Stimulated activated naive CD8-positive, alpha-beta T cell treated with anti-CD3 and anti-CD28 coated beads, Interleukin-15, amount 100 ng/mL, for 72 hours (primary cell): ENCODE data around the gene CRIP2.

Experiments
- ATAC-seq: fragments of 150-1000 bp; cut with Tn5 transposase; 2 replicates; pipeline ENCODE4 v1.10.0; 2021; ENCODE audit warnings: mild to moderate bottlenecking, moderate library complexity
- DNase-seq, 2 donors: peaks; one replicate each; pipeline ENCODE4 v3.0.0; 2021 to 2022
- H3K27ac Mint-ChIP-seq, 2 donors: one replicate each; pipeline ENCODE4 v1.8.0; 2022; ENCODE audit warnings: mild to moderate bottlenecking in 2 of 2, mixed read lengths in 2 of 2, moderate library complexity in 2 of 2
- H3K27me3 Mint-ChIP-seq: one replicate; pipeline ENCODE4 v1.8.0; 2022; ENCODE audit warnings: mixed read lengths
- H3K4me1 Mint-ChIP-seq: one replicate; pipeline ENCODE4 v1.8.0; 2022; ENCODE audit warnings: mild to moderate bottlenecking, mixed read lengths
- H3K4me3 Mint-ChIP-seq, 2 donors: one replicate each; pipeline ENCODE4 v1.8.0; 2022; ENCODE audit warnings: mild to moderate bottlenecking in 2 of 2, mixed read lengths in 2 of 2, moderate library complexity in 1 of 2
- H3K9me3 Mint-ChIP-seq, 2 donors: one replicate each; pipeline ENCODE4 v1.8.0; 2022; ENCODE audit warnings: mixed read lengths in 2 of 2

Gene CRIP2

DNA sequence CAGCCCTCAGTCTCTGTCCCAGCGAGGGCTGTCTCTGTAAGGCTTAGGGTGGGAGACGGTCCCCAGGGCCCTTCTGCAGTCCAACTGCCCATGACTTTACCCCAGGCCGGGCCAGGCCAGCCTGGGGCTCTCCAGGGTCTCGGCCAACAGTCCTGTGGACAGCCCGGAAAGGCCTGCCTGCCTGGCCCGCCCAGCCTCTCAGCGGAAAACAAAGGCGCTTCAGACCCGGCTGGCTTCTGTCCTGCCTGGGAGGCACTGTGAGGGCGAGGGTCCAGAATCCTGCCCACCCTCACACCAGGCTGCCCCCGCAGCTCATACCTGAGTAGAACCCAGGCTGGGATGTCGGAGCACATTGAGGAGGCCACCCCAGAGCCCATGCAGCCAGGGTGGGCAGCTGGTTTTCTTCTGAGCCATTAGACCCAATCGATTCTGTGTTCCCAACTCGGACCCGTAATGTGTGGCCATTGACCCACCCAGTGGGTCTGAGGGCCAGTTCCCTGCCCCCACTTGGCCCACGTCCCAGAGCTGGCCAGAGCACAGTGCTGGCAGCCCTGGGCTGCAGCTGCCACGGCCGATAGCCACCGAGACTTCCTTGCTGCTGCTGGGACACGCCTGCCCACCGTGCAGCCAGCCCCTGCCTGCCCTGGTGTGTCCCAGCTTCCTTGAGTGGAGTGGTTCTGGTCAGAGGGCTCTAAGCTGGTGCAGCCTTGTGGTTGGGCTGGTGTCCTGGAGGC is 1.6 kb downstream of the CRIP2 start:
- ATAC-seq (no peak), DNase-seq (no peak)
- peak overlapping the region in 1 of 2 donors; percentile 41 for H3K4me3 Mint-ChIP-seq
- H3K4me1 Mint-ChIP-seq, result peaks cover 58% of the 10 kb centered on the region
- H3K27me3 Mint-ChIP-seq, result peaks cover 46% of the 10 kb centered on the region
- peaks cover 0 to 4% of the 10 kb centered on the region in 2 donors for H3K9me3 Mint-ChIP-seq
- no peak overlapping the region for H3K27ac Mint-ChIP-seq

DNA sequence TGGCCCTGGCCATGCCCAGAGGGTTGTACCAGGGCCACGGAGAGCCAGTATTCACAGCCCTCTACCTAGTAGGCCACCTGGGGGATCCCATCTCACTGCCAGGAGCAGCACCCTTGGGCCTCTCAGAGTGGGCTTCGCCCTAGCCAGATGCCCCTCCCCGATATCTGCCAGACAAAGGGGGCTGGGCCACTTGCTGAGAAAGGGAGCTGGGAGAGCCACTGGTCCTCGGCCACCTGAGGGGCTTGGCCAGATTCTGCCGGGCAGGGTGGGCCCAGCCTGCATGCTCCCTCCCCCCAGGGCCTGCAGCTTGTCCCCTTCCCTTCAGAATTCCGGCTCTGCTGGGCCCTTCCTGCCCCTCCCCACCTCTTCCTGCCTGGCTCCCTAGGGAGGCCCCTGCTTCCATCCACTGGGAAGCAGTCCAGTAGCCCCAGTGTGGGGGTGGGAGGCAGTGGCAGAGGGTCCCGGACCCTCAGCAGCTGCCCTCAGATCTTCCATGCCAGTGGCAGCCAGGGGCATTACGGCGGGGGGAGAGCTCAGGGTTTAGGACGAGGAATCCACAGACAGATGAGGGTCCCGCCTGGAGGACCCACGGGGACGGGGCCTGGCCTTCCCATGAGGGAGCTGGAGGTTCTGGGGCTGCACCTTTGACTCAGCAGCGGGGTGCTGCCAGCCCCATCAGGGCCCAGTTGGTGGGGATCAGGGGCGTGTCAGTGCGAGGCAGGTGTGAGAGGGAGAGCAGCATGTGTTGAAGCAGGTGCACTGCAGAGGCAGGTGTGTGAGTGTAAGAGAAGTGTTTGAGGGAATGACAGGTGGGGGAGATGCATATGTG is 2.4 kb downstream of the CRIP2 start:
- DNase-seq (no peak), ATAC-seq (no peak)
- Mint-ChIP-seq H3K4me1 (peaks cover 65% of the 10 kb centered on the region), H3K27me3 (peaks cover 46% of the 10 kb centered on the region), H3K4me3 (peak overlapping the region in 1 of 2 donors; percentile 23), H3K9me3 (peaks cover 0 to 4% of the 10 kb centered on the region in 2 donors), H3K27ac (peak overlapping the region in 1 of 2 donors; percentile 88)

DNA sequence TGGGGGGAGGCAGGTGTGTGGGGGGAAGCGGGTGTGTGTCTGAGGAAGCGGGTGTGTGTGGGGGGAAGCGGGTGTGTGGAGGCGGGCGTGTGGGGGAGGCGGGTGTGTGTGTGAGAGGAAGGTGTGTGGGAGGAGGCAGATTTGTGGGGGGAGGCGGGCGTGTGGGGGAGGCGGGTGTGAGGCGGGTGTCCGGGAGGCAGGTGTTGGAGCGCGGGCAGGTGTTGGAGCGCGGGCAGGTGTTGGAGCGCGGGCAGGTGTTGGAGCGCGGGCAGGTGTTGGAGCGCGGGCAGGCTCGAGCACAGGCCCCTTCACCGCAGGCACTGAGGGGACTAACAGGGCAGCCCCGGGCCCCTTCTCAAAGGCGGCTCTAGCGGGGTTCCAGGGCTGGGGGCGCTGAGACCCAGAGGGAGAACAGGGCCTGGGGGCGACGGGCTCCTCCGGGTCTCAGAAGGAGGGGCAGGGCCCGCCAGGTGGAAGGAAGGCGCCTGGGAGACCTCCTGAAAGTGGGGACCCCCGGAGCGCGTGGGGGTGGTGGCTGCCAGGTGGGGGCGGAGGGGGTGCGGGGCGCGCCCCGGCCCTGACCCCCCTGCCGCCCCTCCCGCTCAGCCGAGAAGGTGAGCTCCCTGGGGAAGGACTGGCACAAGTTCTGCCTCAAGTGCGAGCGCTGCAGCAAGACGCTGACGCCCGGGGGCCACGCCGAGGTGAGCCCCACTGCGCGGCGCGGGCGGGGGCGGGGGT is 3.2 kb downstream of the CRIP2 start:
- peak overlapping the region in 1 of 2 donors; percentile 18 for H3K4me3 Mint-ChIP-seq
- no peak for DNase-seq
- peaks cover 73% of the 10 kb centered on the region for H3K4me1 Mint-ChIP-seq
- peaks cover 46% of the 10 kb centered on the region for H3K27me3 Mint-ChIP-seq
- peaks cover 0 to 4% of the 10 kb centered on the region in 2 donors for H3K9me3 Mint-ChIP-seq
- ATAC-seq, result no peak
- no peak overlapping the region for H3K27ac Mint-ChIP-seq

DNA sequence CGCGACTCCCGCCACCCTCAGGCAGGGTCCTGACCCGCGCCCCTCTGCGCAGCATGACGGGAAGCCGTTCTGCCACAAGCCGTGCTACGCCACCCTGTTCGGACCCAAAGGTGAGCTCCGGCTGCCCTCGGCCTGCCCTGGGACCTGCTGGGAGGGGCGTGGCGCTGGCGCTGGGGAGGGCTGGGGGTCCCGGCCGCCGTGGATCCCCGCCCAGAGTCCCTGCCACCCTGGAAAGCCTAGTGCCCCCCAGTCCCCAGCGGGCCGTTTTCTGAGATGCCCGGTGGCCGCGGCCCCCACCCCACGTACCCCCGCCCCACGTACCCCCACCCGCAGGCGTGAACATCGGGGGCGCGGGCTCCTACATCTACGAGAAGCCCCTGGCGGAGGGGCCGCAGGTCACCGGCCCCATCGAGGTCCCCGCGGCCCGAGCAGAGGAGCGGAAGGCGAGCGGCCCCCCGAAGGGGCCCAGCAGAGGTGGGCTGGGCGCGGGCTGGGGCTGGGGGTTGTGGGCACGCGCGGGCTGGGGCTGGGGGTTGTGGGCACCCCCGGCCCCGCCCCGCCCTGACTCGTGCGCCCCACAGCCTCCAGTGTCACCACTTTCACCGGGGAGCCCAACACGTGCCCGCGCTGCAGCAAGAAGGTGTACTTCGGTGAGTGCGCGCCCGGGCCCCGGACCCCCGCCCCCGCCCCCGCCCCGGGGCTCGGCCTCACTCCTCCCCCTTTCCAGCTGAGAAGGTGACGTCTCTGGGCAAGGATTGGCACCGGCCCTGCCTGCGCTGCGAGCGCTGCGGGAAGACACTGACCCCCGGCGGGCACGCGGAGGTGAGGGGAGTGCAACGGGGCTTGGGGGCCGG is 4.0 kb downstream of the CRIP2 start:
- peaks cover 77% of the 10 kb centered on the region for H3K4me1 Mint-ChIP-seq
- ATAC-seq (no peak), DNase-seq (no peak)
- no peak overlapping the region for H3K4me3 Mint-ChIP-seq
- peaks cover 0 to 4% of the 10 kb centered on the region in 2 donors for H3K9me3 Mint-ChIP-seq
- H3K27ac Mint-ChIP-seq, result no peak overlapping the region
- H3K27me3 Mint-ChIP-seq, result peaks cover 46% of the 10 kb centered on the region

DNA sequence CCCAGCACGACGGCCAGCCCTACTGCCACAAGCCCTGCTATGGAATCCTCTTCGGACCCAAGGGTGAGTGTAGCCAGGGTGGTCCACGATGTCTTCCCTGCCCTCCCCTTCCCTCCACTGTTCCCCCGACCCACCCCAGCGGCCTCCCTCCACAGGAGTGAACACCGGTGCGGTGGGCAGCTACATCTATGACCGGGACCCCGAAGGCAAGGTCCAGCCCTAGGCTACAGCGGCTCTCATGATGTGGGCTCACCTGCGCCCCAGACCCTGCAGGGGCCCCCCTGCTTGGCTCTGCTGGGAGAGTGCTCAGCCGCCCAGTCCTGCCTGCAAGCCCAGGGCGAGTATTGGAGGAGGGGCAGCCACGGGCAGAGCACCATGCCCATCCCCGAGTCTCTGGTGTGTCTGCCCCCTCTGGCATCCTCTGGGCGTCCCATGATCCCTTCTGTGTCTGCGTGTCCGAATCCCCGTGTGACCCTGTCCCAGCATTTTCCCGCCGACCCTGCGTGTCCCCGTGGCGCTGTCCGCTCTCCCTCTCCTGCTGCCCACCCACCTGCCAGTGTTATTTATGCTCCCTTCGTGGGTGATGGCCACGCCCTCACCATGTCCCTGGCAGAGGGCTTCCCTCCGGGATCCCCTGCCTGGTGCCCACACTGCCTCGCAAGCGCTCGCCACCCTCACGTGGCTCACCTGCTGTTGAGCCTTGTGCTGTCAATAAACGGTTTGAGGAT is 5.0 kb downstream of the CRIP2 start:
- Mint-ChIP-seq H3K9me3 (peaks cover 0 to 4% of the 10 kb centered on the region in 2 donors), H3K4me1 (peaks cover 81% of the 10 kb centered on the region), H3K4me3 (peak overlapping the region in 1 of 2 donors; percentile 44), H3K27ac (no peak overlapping the region), H3K27me3 (peaks cover 46% of the 10 kb centered on the region)
- no peak for ATAC-seq
- DNase-seq, result no peak

DNA sequence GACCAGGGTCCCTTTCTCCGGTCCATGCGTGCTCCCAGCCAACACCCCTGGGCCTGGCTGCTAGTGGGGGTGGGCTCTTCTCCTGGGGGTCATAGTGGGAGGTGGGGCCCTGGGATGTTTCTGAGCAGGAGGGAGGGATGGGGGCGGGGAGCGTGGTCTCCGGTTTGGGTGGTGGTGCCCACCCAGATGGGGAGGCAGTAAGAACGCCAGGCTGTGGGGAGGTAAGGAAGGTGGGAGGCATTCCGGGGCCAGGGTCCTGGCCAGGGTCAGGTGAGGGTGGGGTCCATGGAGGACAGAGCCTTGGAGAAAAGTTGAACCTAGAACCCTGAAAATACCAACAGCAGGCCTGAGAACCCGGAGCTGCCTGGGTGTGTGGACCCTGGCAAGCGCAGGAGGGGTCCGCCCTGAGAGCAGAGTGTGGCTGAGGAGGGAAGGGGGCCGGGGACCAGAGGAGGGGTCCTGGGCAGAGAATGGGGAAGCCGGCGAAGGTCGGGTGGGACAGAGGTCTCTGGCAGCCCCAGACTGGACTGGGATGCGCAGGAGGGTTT is 5.7 kb downstream of the CRIP2 start:
- Mint-ChIP-seq H3K27me3 (peaks cover 46% of the 10 kb centered on the region), H3K27ac (peak overlapping the region in 1 of 2 donors; percentile 65), H3K4me1 (peaks cover 88% of the 10 kb centered on the region), H3K9me3 (peaks cover 0 to 4% of the 10 kb centered on the region in 2 donors), H3K4me3 (no peak overlapping the region)
- no peak for ATAC-seq
- no peak for DNase-seq

DNA sequence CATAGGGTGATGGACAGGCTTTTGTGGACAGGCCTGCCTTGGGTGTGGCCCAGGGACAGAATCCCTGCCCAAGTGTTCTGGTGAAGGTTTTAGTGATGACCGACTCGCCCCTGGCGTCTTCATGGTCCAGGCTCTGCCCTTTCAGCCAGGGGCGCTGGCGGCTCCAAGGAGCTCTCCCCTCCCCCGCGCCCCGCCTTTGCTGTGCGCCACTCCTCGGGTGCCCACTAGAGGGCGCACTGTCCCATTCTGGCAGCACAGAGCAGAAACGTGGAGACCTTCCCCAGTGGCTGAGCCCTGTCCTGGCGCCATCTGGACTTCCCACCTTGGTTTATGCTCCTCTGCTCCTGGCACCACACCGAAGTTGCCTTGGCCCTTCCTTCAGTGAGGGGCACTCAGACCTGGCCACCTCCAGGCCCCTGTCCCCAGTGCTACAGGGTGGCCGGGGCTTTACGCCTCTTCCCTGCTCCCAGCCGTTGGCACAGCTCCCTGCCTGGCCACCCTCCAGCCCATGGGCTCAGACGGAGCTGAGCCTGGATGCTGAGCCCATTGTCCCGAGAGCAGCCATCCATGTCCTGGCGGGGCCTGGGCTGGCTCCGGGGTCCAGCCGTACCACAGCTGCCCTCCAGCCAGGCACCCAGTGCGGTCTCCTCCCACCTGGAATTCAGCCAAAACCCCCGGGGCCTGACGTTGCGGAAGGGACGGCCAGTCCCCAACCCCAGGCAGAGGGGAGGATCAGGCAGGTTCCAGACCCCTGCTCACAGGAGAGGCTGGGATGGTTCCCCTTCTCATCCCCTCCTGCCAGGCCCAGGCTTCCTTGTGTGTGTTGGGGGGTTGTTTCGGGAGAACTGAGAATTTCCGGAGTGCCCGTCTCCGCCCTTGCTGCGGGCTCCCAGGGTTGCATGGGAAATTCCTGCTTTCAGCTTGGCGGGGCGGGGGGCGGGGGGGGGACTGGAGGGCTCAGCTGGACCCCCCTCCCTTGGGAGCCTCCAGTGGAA is 6.5 kb downstream of the CRIP2 start:
- peak overlapping the region; percentile 99 to 100 for H3K27ac Mint-ChIP-seq
- H3K9me3 Mint-ChIP-seq, result peaks cover 0 to 4% of the 10 kb centered on the region in 2 donors
- H3K27me3 Mint-ChIP-seq, result peaks cover 37% of the 10 kb centered on the region
- peaks cover 88% of the 10 kb centered on the region for H3K4me1 Mint-ChIP-seq
- ATAC-seq, result peak; percentile 62
- peak; percentile 93 for DNase-seq
- H3K4me3 Mint-ChIP-seq, result peak overlapping the region; percentile 76 to 86

DNA sequence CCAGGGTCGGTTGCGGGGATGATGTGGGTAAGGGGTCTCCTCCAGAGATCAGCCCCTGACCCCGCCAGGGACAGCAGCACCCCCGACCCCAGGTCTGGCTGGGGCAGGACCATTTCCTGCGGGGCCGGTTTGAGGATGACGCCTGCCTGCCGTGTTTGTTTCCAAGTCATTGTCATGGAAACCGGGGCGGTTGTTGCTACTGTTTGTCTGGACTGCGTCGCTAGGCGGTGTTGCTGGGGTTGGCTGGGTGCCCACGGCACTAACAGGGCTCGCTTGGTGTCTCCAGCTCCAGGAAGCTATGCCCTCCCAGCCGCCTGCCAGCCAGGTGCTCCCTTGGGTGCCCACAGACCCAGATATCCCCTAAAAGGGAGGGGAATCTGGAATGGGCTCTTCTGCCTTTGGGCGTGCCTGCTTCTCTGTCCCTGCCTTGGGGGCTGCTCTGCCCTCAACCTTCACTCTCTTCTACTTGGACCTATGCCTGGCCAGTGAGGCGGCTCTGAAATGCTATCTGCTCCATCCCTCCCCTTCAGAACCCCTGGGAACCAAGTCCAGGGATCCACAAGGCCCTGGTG is 7.4 kb downstream of the CRIP2 start:
- H3K4me3 Mint-ChIP-seq, result peak overlapping the region; percentile 76 to 82
- H3K4me1 Mint-ChIP-seq, result peaks cover 88% of the 10 kb centered on the region
- peaks cover 34% of the 10 kb centered on the region for H3K27me3 Mint-ChIP-seq
- peak overlapping the region; percentile 99 to 100 for H3K27ac Mint-ChIP-seq
- peaks cover 0 to 4% of the 10 kb centered on the region in 2 donors for H3K9me3 Mint-ChIP-seq
- DNase-seq, result peak; percentile 87 to 96
- peak; percentile 75 for ATAC-seq

DNA sequence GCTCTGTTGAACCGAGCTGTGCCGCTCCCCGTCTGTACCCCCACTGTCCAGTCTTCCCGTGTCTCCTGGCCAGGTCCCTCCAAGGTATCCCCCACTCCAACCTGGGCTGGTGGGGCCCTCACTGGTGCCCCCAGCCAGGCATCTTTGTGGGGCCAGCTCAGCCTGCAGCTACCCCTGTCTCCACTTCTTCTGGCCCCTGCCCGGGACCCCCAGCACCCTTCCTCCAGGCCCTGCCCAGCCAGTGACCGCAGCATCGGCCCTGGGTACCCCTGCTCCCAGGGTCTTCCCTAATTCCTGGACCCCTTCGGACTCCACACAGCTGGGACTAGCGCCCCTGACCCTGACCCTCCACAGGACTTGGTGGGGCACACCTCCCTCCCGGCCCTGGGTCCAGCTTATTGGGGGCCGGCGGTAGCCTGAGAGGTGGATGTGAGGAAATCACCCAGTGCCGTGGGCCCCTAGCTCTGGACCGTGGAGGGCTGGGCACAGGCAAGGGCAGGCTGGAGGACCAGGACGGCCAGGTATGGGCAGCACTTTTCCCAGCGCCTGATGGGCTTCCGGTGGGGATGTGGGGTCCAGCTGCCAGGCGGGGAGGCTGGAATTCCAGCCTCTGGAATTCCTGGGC is 8.0 kb downstream of the CRIP2 start:
- peak overlapping the region; percentile 76 to 82 for H3K4me3 Mint-ChIP-seq
- DNase-seq, result no peak
- peak overlapping the region; percentile 93 to 100 for H3K27ac Mint-ChIP-seq
- peaks cover 29% of the 10 kb centered on the region for H3K27me3 Mint-ChIP-seq
- no peaks in the 10 kb centered on the region for H3K9me3 Mint-ChIP-seq
- H3K4me1 Mint-ChIP-seq, result peaks cover 81% of the 10 kb centered on the region
- ATAC-seq, result no peak

DNA sequence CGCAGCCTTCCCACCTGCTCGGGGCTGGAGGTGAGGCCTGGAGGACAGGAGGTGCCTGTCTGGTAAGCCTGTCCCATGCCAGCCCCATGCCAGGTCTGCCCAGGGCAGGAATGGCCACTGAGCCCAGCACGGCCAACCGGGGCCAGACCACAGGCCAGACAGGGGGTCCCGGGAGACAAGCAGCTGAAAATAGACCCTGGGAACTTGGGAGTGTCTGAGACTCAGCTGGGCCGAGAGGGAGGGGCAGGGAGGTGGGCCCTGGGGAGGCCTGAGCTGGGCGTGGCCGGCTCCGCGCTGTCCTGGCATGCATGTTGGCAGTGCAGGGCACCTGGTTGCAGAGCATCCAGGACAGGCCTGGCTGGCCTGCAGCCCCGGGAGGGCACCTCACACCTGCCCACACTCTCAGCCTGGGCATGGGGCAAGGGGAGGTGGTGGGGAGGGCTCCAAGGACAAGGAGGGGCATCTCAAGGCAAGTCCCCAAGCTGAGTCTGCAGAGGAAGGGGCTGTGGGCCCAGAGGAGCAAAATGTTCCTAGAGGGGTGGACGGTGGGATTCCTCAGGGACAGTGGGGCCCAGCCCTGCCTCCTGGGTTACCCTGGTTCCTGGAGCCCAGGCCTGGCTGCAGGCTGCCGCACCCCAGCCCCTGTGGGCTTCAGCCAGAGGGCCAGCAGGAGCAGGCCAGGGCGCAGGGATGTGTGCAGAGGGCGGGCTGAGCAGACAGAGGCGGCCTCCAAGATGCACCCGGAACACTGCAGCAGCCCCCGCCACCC is 8.9 kb downstream of the CRIP2 start:
- no peak overlapping the region for H3K4me3 Mint-ChIP-seq
- DNase-seq (no peak), ATAC-seq (no peak)
- peak overlapping the region; percentile 97 to 100 for H3K27ac Mint-ChIP-seq
- H3K27me3 Mint-ChIP-seq, result peaks cover 25% of the 10 kb centered on the region
- H3K9me3 Mint-ChIP-seq, result no peaks in the 10 kb centered on the region
- H3K4me1 Mint-ChIP-seq, result peaks cover 86% of the 10 kb centered on the region

DNA sequence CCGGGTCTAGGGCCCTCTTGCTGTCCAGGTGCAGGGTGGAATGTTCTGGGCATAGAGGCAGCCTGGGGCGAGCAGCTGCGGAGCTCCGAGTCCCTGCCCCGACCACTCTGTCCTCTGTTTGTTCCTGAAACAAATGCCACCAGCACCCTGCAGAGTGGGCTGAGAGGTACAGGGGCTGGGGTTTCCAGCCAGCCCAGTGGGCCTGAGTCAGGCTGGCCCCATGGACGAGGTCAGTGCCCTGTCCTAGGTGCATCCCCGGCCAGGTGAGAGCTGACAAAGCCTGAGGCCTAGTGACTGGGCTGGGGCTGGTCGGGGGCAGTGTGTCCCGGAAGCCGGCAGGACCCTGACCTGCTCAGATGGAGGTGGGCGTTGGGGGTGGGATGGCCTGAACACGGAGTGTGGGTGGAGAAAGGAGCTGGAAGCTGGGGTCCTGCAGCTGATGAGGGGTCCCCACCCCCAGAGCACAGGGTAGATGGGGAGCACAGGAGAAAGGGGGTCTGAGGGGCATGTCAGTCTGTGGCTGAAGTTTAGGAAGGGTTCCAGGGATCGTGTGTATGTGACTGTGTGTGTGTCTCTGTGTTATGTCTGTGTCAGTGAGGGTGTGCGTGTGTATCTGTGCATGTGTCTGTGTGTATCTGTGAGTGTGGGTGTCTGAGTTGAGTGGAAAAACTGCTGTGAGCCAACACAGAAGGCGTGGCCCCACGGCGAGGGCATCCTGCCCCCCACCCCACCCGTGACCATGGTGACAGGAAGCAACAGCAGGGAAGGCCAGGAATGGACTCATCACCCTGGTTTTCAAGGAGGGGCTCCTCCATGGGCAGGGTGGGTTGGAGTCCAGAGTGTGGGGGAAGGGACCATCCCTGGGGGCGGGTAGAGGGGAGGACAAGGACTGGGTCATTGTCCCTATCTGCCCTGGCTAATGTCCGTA is 9.7 kb downstream of the CRIP2 start:
- Mint-ChIP-seq H3K9me3 (no peaks in the 10 kb centered on the region), H3K4me3 (no peak overlapping the region), H3K4me1 (peaks cover 93% of the 10 kb centered on the region), H3K27me3 (peaks cover 20% of the 10 kb centered on the region), H3K27ac (peak overlapping the region; percentile 19 to 48)
- no peak for ATAC-seq
- no peak for DNase-seq
